Endometrial microvascular endothelial cells (primary cell): Measurements from ENCODE around the gene PNPLA6. TPM values are rescaled to one million over a fixed set of nuclear protein-coding genes. Genes with fewer than 3 reads are reported as not detected.
"Not testable (repeated sequence)": the region's sequence is repeated elsewhere in the genome, so short reads cannot be mapped to it uniquely, and the experiment has no call there.

Experiments used
- in situ Hi-C: cut with HindIII; loops from 2 replicates; pipeline ENCODE4 v1.10.0; 2017; ENCODE audit warnings: low sequenced_read_pairs, low pct_unique_long_range_greater_than_20kb; ENCODE audit errors: inconsistent ontology term
- total RNA-seq: library from RNA; depleted of rRNA; stranded (reverse); fragments of >200 nt; gene quantifications from one replicate; pipeline ENCODE4 v1.2.3, GENCODE V29; 2015; ENCODE audit errors: inconsistent ontology term

Gene PNPLA6
- total RNA-seq, 1 donor from 2014 or later = 180 TPM

DNA sequence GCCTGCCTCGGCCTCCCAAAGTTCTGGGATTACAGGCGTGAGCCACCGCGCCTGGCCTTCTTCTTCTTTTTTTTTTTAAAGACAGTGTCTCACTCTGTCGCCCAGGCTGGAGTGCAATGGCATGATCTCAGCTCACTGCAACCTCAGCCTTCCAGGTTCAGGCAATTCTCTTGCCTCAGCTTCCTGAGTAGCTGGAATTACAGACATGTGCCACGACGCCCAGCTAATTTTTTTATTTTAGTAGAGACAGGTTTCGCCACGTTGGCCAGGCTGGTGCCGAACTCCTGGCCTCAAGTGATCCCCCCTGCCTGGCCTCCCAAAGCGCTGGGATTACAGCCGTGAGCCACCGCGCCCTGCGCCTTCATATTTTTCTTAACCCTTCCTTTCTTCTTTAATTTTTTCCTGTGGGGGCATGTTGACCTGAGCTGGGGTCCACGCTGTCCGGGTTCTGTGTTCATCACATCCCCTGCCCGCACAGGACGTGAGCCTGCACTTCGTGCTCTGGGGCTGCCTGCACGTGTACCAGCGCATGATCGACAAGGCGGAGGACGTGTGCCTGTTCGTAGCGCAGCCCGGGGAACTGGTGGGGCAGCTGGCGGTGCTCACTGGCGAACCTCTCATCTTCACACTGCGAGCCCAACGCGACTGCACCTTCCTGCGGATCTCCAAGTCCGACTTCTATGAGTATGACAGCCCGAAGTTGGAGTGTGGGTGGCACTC is 14.1 kb downstream of the PNPLA6 start:
- in situ Hi-C loops = no loop called here

DNA sequence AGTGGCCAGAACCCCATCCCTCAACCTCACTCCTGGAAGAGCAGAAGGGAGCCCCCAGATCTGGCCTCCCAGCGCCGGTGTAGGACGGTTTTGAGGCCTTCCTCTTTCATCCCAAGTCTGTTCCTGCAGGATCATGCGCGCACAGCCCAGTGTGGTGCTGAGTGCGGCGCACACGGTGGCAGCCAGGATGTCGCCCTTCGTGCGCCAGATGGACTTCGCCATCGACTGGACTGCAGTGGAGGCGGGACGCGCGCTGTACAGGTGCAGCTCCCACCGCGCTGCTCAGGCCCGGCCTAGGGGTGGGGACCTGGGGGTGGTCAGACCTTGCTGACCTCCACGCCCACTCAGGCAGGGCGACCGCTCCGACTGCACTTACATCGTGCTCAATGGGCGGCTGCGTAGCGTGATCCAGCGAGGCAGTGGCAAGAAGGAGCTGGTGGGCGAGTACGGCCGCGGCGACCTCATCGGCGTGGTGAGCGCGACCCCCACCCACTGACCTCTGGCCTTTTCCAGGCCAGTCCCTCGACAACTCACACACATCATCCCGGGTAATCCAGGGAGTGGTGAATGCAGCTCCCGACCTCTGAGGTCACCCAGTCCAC is 14.8 kb downstream of the PNPLA6 start:
- in situ Hi-C loops = no loop called here

DNA sequence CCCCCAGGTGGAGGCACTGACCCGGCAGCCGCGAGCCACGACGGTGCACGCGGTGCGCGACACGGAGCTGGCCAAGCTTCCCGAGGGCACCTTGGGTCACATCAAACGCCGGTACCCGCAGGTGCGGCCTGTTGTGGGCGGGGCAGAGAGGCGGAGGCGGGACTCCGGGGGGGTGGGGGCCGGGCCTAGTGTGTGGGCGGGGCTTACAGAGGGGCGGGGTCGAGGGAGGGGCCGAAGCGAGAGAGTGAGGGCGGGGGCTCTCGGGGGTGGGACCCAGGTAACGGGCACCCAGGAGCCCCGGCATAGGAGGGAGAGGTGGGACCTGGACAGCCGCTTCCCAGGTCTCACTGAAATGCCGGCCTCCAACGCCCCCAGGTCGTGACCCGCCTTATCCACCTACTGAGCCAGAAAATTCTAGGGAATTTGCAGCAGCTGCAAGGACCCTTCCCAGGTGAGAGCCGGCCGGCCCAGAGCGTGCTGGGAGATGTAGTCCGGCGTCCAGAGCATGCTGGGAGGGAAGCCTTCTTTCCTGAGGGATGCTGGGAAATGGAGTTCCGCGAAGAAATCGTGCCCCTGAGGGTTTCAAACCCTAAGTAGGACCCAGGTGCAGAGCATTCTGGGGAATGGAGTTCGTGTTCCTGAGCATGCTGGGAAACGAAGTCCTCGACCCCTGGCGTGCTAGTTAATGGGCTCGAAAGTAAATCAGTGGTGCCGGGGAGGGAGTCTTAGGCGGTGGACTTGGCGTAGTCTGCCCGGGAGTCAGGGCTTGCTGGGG is 15.7 kb downstream of the PNPLA6 start:
- in situ Hi-C loops = no loop called here

DNA sequence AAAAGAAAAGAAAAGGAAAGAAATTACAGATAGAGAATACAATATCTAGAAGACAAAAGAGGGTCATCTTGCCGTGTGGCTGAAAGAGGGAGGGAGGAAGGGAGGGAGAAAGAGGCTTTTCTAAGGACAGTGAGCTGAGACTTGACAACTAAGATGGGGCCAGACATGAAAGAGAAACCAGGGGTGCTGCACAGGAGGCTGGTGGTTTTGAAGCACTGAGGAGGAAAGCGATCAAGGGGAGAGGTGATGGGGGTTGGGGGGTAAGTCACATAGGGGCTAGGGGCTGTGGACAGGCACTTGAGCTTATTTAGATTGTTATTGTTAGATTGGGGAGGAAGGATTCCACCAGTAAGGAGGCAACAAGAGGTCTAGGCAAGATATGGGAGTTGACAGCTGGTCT is 17.3 kb downstream of the PNPLA6 start:
- in situ Hi-C loops = no loop called here

DNA sequence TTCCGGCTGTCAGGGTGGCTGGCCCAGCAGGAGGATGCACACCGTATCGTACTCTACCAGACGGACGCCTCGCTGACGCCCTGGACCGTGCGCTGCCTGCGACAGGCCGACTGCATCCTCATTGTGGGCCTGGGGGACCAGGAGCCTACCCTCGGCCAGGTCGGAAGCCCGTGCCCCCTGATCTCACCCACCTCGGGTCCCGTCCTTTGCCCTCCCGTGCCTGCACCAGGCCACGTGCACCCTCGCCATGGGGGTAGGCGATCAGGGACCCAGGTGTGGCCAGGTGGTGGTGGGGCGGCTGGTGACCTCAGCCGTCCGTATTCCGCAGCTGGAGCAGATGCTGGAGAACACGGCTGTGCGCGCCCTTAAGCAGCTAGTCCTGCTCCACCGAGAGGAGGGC is 19.0 kb downstream of the PNPLA6 start:
- in situ Hi-C loops = no loop called here

- in situ Hi-C loops = no loop called here
Observed at GRCh38 chr19:7554990-7555864, 19.7 kb downstream of the PNPLA6 start.

GRCh38 chr19:7556696-7557315 is 21.3 kb downstream of the PNPLA6 start:
- in situ Hi-C loops = no loop called here

- in situ Hi-C loops = no loop called here
Observed at GRCh38 chr19:7558667-7559066, 23.1 kb downstream of the PNPLA6 start.

DNA sequence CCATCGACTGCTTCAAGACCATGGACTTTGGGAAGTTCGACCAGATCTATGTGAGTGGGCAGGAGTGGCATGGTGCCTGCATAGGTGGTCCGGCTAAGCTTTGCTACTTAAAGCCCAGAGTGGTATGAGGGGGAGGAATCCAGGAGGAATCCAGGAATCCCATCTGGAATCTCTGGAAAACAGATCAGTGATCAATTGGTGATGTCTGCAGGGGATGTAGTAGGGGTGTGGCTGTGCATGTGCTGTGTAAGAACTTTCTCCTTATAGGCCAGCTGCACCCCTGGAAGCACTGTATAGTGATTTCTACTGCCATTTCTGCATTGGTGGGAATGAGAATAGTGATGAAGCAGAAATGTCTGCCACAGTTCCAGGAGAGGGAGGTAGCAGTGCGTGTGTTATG is 23.6 kb downstream of the PNPLA6 start:
- in situ Hi-C loops = no loop called here

DNA sequence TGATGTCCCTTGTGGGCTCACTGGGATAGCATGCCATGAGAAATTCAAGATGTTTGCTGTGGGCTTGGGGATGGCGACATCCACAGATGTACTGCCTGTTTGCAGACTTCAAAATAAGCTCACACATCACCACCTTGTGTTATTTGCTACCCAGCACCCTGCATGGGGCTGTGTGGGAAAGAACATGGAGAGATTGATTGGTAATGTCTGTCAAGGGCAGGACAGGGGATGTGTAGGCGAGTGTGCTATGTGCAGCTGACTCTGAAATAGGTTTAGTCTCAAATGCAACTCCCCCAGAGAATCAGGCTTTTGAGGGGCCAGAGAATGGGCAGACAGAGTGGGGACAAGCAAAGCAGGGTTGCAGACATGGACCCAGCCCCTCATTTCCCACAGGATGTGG is 24.7 kb downstream of the PNPLA6 start:
- in situ Hi-C loops = no loop called here

DNA sequence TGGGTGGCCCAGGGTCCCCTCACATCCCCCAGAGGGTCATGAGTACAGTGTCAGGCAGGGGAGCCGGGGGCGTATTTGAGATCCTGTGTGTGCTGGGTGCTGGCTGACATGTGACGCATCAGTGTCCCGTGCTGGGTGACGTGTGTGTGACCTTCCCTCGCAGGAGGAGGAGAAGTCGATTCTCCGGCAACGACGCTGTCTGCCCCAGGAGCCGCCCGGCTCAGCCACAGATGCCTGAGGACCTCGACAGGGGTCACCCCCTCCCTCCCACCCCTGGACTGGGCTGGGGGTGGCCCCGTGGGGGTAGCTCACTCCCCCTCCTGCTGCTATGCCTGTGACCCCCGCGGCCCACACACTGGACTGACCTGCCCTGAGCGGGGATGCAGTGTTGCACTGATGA is 25.8 kb downstream of the PNPLA6 start:
- in situ Hi-C loops = no loop called here

GRCh38 chr19:7562646-7563393 is 27.3 kb downstream of the PNPLA6 start:
- in situ Hi-C loops = no loop called here

GRCh38 chr19:7564866-7565265 is 29.3 kb downstream of the PNPLA6 start:
- in situ Hi-C loops = no loop called here

DNA sequence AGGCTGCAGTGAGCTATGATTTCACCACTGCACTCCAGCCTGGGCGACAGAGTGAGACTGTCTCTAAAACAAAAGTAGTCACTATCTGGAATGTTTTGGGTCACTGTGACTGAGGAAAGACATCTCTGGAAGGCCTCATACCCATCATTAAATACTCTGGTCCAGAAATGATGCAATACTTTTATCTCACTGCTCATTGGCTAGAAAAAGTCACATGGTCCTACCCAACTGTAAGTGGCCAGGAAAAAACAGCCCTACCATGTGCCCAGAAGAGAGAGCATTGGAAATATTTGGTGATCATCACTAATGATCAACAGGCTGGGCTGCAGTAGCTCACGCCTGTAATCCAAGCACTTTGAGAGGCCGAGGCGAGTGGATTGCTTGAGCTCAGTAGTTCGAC is 29.8 kb downstream of the PNPLA6 start:
- in situ Hi-C loops = no loop called here

- in situ Hi-C loops = no loop called here
Observed at GRCh38 chr19:7570761-7571160, 35.2 kb downstream of the PNPLA6 start.

DNA sequence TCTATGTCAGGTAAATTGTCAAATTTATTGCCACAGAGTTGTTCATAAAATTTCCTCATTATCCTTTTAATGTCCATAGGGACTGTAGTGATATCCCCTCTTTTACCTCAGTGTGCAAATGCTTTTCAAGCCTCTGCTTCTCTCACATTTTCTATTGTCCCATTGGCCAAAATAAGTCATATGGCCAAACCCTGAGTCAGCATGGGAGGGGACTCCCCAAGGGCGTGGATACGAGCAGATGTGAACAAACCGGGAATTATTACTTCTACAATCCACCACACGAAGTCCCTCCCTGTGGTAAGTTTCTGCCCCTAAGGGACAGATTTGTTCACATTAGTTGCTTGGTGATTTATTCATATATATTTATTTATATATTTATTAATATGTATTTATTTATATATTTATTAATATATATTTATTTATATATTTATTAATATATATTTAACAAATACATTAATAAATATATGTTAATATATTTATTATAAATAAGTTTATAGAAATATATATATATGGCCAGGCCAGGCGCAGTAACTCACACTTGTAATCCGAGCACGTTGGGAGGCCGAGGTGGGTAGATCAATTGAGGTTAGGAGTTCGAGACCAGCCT is 40.0 kb downstream of the PNPLA6 start:
- in situ Hi-C loops = no loop called here

GRCh38 chr19:7577422-7577821 is 41.9 kb downstream of the PNPLA6 start:
- in situ Hi-C loops = not testable (repeated sequence)

GRCh38 chr19:7578127-7578526 is 42.6 kb downstream of the PNPLA6 start:
- in situ Hi-C loops = no loop called here
